ENCODE measurements around the gene SLCO2B1. TPM values are rescaled to one million over a fixed set of nuclear protein-coding genes. Genes with fewer than 3 reads are reported as not detected.
A peak's percentile ranks its signal among the peaks of the same experiment; 100 is the strongest.

SLCO2B1 gene
- total RNA-seq, 1 donor: not detected

- DNase-seq (ENCODE audit: low read depth): no peak
- H3K4me3 ChIP-seq (ENCODE audit: low read depth, low read length): no peak overlapping the region
- no peak for TF ChIP-seq CTCF (IDR thresholded peaks at IDR 0.05; ENCODE audit: insufficient read depth, low read depth, low read length)
These were observed 18.4 kb downstream of the SLCO2B1 start for GRCh38 chr11:75169101-75169885.

GRCh38 chr11:75170516-75171201, 19.8 kb downstream of the SLCO2B1 start:
- no peak overlapping the region for H3K4me3 ChIP-seq (ENCODE audit: low read depth, low read length)
- no peak for DNase-seq (ENCODE audit: low read depth)
- no peak for TF ChIP-seq CTCF (IDR thresholded peaks at IDR 0.05; ENCODE audit: insufficient read depth, low read depth, low read length)

GRCh38 chr11:75173336-75173735, 22.4 kb downstream of the SLCO2B1 start:
- TF ChIP-seq CTCF (IDR thresholded peaks at IDR 0.05; ENCODE audit: insufficient read depth, low read depth, low read length): no peak
- no peak overlapping the region for H3K4me3 ChIP-seq (ENCODE audit: low read depth, low read length)
- DNase-seq (ENCODE audit: low read depth): no peak

- DNase-seq (ENCODE audit: low read depth): peak; percentile 11
- TF ChIP-seq CTCF (IDR thresholded peaks at IDR 0.05; ENCODE audit: insufficient read depth, low read depth, low read length): no peak
- H3K4me3 ChIP-seq (ENCODE audit: low read depth, low read length): no peak overlapping the region
These were observed 24.0 kb downstream of the SLCO2B1 start for GRCh38 chr11:75174781-75175370.

- H3K4me3 ChIP-seq (ENCODE audit: low read depth, low read length): no peak overlapping the region
- TF ChIP-seq CTCF (IDR thresholded peaks at IDR 0.05; ENCODE audit: insufficient read depth, low read depth, low read length): no peak
- no peak for DNase-seq (ENCODE audit: low read depth)
These were observed 31.8 kb downstream of the SLCO2B1 start for GRCh38 chr11:75182664-75183063.

- no peak for TF ChIP-seq CTCF (IDR thresholded peaks at IDR 0.05; ENCODE audit: insufficient read depth, low read depth, low read length)
- no peak for DNase-seq (ENCODE audit: low read depth)
- no peak overlapping the region for H3K4me3 ChIP-seq (ENCODE audit: low read depth, low read length)
These were observed 33.1 kb downstream of the SLCO2B1 start for GRCh38 chr11:75184051-75184450.

Measured in fibroblast of villous mesenchyme (primary cell).